GM10266 (cell line): Measurements from ENCODE around the gene ACSS2.

Experiments used
- DNase-seq: peaks from one replicate; pipeline ENCODE4 v3.0.0; 2012; ENCODE audit errors: extremely low spot score
- CTCF ChIP-seq: IDR thresholded peaks from 2 replicates; pipeline ENCODE4 v1.5.1; 2012; ENCODE audit warnings: mild to moderate bottlenecking, low read depth; ENCODE audit not compliant: control insufficient read depth, insufficient read depth; ENCODE audit errors: missing control alignments

ACSS2 gene

GRCh38 chr20:34956751-34957472 is 80.5 kb downstream of the ACSS2 start:
- DNase-seq, result no peak
- TF ChIP-seq CTCF, result no peak

- TF ChIP-seq CTCF, result no peak
- DNase-seq, result no peak
Measured at GRCh38 chr20:34964486-34964885, 88.1 kb downstream of the ACSS2 start.

DNA sequence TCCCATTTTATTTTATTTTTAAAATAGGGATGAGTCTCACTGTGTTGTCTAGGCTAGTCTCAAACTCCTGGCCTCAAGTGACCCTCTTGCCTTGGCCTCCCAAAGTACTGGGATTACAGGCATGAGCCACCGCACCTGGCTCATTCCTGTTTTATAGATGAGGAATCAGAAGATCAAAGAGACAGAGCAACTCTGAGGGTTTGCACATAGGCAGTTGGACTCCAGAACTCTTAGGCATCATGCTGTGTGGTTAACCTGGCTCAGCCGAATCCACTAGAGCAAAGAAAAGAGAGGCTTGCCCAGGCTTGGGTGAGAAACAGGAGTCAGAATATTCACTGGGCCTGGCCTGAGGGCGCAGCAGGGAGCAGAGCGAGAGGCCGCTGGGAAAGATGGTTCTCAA is 88.6 kb downstream of the ACSS2 start:
- no peak for TF ChIP-seq CTCF
- no peak for DNase-seq

GRCh38 chr20:34967421-34967820 is 91.0 kb downstream of the ACSS2 start:
- no peak for DNase-seq
- TF ChIP-seq CTCF, result no peak

DNA sequence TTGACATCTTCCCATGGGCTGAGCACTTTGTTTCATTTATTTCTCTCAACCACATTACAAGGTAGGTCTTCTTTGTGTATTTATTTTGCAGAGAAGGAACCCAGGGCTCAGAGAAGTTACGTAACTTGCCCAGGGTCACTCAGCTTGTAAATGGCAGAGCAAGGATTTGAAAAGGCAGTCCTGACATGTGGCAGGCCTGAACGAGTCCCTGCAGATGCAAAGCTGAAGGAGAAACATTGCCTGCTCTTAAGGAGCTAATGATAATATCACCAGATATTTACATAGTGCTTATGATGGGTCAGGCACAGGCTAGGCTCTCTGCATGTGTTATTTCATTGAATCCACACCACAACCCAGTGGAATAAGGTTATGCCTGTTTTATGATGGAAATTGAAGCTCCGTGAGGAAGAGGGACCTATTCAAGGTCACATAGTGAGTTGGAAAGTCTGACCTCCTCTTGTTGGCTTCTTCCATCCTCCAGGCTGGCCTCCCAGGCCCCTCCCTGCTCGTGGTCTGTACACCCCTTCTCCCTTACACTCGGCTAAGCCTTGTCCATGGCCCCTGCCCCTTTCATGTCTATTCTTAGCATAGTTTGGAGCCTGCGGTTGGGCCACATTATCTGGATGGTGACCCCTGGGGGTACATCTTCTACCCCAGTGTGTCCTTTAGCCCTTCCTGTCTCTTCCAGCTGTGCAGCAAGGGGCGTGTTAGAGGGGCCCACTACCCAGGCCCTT is 91.8 kb downstream of the ACSS2 start:
- no peak for DNase-seq
- no peak for TF ChIP-seq CTCF

DNA sequence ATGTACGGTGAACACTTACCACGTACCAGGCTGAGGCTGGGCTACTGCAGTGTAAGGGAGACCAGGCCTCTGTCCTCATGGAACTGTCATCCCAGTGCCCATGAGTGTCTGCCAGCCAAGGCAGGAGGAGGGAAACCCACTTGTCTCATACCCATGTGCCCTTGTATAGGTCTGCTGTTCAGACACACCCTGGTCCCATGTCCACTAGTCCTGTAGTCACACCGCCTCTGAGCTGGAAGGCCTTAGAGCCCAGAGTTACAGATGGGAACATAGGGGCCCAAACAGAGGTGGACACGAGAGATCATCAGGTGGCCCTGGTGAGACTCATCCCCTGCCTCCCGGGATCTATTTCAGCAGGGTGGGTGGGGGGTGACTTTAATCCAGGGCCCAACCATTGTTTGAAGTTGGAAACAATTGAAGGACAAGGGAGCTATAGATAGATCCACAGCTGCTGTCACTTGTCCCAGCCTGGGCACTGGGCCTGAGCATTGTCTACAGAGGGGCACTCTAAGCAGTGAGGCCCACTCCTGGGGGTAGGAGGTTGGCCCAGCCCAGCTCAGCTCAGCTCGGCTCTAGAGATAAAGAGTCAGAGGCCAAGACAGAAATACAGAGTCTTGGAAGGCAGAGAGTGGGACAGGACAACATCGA is 93.9 kb downstream of the ACSS2 start:
- no peak for DNase-seq
- no peak for TF ChIP-seq CTCF
